Esophagus squamous epithelium (tissue), 5 donors: ENCODE data around the gene SNRNP25. TPM values are rescaled to one million over a fixed set of nuclear protein-coding genes. Genes with fewer than 3 reads are reported as not detected.

ENCODE experiments used
- DNase-seq: peaks from one replicate; lab custom pipeline; 2025; lab: John Stamatoyannopoulos, UW
- H3K27ac ChIP-seq, 4 donors: fragments of 200-600 bp; sonication (generic); one replicate each; pipeline ENCODE4 v1.5.1; 2016 to 2019; ENCODE audit warnings: mild to moderate bottlenecking in 1 of 4
- H3K27me3 ChIP-seq, 4 donors: fragments of 200-600 bp; sonication (generic); 1 replicate in 3 of 4; 2 replicates in 1 of 4; pipeline versions ENCODE4 v1.5.1 to v1.6.0; 2017 to 2021; ENCODE audit warnings: antibody characterized with exemption in 1 of 4
- H3K36me3 ChIP-seq, 3 donors: fragments of 200-600 bp; sonication (generic); one replicate each; pipeline ENCODE4 v1.5.1; 2016 to 2019
- H3K4me1 ChIP-seq, 3 donors: fragments of 200-600 bp; sonication (generic); one replicate each; pipeline ENCODE4 v1.5.1; 2017 to 2019
- H3K4me3 ChIP-seq, 4 donors: fragments of 200-600 bp; sonication (generic); 1 replicate in 3 of 4; 2 replicates in 1 of 4; pipeline ENCODE4 v1.5.1; 2016 to 2019; ENCODE audit warnings: mild to moderate bottlenecking in 2 of 4, moderate library complexity in 1 of 4
- H3K9me3 ChIP-seq, 3 donors: fragments of 200-600 bp; sonication (generic); one replicate each; pipeline ENCODE4 v1.5.1; 2016 to 2019
- POLR2A ChIP-seq, 4 donors: fragments of 450-650 bp; IDR thresholded peaks; one replicate each; pipeline ENCODE4 v1.6.1; 2017; ENCODE audit warnings: antibody characterized with exemption in 4 of 4, mild to moderate bottlenecking in 4 of 4, moderate library complexity in 3 of 4
- WGBS, 2 donors: methylation state at CpG; one replicate each; pipeline ENCODE4 v1.1.5; 2018; 5-methylcytosine and 5-hydroxymethylcytosine counted together
- intact Hi-C: fragments of 100-400 bp; cut with DNase I; formaldehyde crosslinking; loops from one replicate; pipeline ENCODE4 v1.15.0; 2022
- total RNA-seq, 4 donors: library from RNA; depleted of rRNA; stranded (reverse); fragments of >200 nt; gene quantifications; one replicate each; pipeline ENCODE4 v1.1.0, GENCODE V29; 2016
- TF ChIP-seq, protein P1 (sequence below), 6 experiments: fragments of 450-650 bp in 4 of 6; fragments of 200-600 bp in 2 of 6; sonication (generic) in 2 of 6; IDR thresholded peaks; one replicate each; pipeline ENCODE4 v1.5.1; 2016 to 2019; ENCODE audit warnings: antibody characterized with exemption in 6 of 6, mild to moderate bottlenecking in 4 of 6, moderate library complexity in 4 of 6
- donor health status: DM: yes; HTN: yes; CAD: no.

Gene SNRNP25
- total RNA-seq, 4 donors from 2014 or later = 12.4 to 30.0 (median 17.9) TPM

GRCh38 chr16:60166-60565 lies 6.5 kb downstream of the SNRNP25 start:
- peaks cover 0 to 2% (median 0%) of the 10 kb centered on the region in 3 donors for H3K4me1 ChIP-seq
- H3K27me3 ChIP-seq = no peaks in the 10 kb centered on the region
- 78% methylated on average over 5 of the region's 11 CpGs; no CpG with 5 or more reads in 1 of the 2 donors for WGBS, 2 donors
- no peak overlapping the region for H3K27ac ChIP-seq
- intact Hi-C loops = no loop called here
- no peak overlapping the region for H3K4me3 ChIP-seq
- no peak for DNase-seq
- TF ChIP-seq, protein P1, sequence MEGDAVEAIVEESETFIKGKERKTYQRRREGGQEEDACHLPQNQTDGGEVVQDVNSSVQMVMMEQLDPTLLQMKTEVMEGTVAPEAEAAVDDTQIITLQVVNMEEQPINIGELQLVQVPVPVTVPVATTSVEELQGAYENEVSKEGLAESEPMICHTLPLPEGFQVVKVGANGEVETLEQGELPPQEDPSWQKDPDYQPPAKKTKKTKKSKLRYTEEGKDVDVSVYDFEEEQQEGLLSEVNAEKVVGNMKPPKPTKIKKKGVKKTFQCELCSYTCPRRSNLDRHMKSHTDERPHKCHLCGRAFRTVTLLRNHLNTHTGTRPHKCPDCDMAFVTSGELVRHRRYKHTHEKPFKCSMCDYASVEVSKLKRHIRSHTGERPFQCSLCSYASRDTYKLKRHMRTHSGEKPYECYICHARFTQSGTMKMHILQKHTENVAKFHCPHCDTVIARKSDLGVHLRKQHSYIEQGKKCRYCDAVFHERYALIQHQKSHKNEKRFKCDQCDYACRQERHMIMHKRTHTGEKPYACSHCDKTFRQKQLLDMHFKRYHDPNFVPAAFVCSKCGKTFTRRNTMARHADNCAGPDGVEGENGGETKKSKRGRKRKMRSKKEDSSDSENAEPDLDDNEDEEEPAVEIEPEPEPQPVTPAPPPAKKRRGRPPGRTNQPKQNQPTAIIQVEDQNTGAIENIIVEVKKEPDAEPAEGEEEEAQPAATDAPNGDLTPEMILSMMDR (IDR thresholded peaks at IDR 0.05) = no peak
- TF ChIP-seq POLR2A (IDR thresholded peaks at IDR 0.05) = no peak
- no peaks in the 10 kb centered on the region for H3K9me3 ChIP-seq
- H3K36me3 ChIP-seq = peaks cover 53 to 100% (median 69%) of the 10 kb centered on the region in 3 donors

GRCh38 chr16:60929-61878 lies 7.6 kb downstream of the SNRNP25 start:
- TF ChIP-seq, protein P1 (IDR thresholded peaks at IDR 0.05) = no peak
- TF ChIP-seq POLR2A (IDR thresholded peaks at IDR 0.05) = no peak
- Histone ChIP-seq H3K27me3 (no peaks in the 10 kb centered on the region), H3K4me1 (peaks cover 0 to 11% (median 4%) of the 10 kb centered on the region in 3 donors), H3K4me3 (no peak overlapping the region), H3K9me3 (no peaks in the 10 kb centered on the region), H3K27ac (no peak overlapping the region), H3K36me3 (peaks cover 53 to 90% (median 66%) of the 10 kb centered on the region in 3 donors)
- intact Hi-C loops = no loop called here
- no peak for DNase-seq
- WGBS, 2 donors = 88 to 91% methylated on average over 30 to 39 of the region's 89 CpGs

DNA sequence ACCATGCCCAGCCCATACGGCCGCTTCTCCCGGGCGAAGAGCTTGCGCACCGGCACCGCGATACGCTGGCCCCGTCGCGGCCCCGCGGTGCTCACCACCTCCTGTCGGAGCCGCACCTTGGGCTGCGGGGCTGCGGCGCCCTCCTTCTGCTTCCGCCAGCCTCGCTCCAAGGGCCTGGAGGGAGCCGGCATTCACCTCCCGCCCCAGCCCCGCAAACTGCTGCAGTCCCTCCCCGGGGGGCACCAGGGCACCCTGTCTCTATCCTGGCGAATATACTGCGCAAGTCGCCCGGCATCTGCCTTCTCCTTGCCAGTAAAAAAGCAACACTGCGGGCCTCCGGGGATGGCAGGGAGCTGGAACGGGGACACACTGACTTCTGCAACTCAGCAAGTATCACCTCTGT lies 8.3 kb downstream of the SNRNP25 start:
- intact Hi-C loops = no loop called here
- peaks cover 53 to 83% (median 59%) of the 10 kb centered on the region in 3 donors for H3K36me3 ChIP-seq
- DNase-seq = no peak
- no peaks in the 10 kb centered on the region for H3K27me3 ChIP-seq
- peaks cover 0 to 18% (median 9%) of the 10 kb centered on the region in 3 donors for H3K4me1 ChIP-seq
- H3K9me3 ChIP-seq = no peaks in the 10 kb centered on the region
- no peak overlapping the region for H3K4me3 ChIP-seq
- 95 to 96% methylated on average over 4 to 24 of the region's 32 CpGs for WGBS, 2 donors
- H3K27ac ChIP-seq = no peak overlapping the region
- TF ChIP-seq, protein P1 (IDR thresholded peaks at IDR 0.05) = no peak
- TF ChIP-seq POLR2A (IDR thresholded peaks at IDR 0.05) = no peak

DNA sequence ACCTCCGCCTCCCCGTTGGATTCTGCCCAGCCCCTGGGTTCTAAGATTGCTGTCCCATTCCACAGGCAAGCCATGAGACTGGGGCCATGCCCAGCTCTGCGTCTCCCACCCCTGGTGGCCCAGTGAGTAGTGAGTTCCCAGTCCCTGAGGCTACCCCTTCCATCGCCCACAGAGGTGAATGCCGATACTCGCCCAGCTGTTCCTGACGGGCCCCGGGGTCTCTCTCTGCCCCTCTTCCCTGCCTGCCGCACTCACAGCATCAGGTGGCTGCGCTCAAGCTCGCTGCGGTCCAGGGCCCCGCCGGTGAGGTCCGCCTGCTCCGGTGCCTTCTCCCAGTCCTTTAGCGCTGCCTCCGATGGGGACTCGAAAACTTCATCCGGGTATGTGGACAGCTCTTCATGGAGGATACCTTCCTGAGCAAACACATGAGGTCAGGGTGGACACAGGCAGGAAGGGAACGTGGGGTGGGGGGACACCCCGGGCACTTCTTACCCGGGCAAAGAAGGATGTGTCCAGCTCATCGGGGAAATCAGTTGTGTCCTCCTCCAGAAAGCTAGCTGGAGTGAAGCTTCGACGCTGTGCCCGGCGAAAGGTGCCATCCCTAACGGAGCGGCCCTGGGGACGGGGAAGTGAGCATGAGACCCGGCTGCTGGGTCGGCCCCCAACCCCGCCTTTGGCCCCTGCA lies 8.8 kb downstream of the SNRNP25 start:
- 83 to 94% methylated on average over 11 to 20 of the region's 34 CpGs for WGBS, 2 donors
- no peaks in the 10 kb centered on the region for H3K27me3 ChIP-seq
- no peak overlapping the region for H3K27ac ChIP-seq
- intact Hi-C loops = no loop called here
- DNase-seq = no peak
- no peaks in the 10 kb centered on the region for H3K9me3 ChIP-seq
- H3K4me1 ChIP-seq = peaks cover 0 to 24% (median 9%) of the 10 kb centered on the region in 3 donors
- H3K36me3 ChIP-seq = peaks cover 53 to 77% (median 54%) of the 10 kb centered on the region in 3 donors
- no peak for TF ChIP-seq POLR2A (IDR thresholded peaks at IDR 0.05)
- TF ChIP-seq, protein P1 (IDR thresholded peaks at IDR 0.05) = no peak
- no peak overlapping the region for H3K4me3 ChIP-seq
